Ishikawa (cell line): ENCODE data around the gene BACH2.

ENCODE experiments used
- CEBPB ChIP-seq: IDR thresholded peaks from 2 replicates; pipeline ENCODE4 v1.6.1; 2012
- CREB1 ChIP-seq: IDR thresholded peaks from 2 replicates; pipeline ENCODE4 v1.6.1; 2012; ENCODE audit warnings: low read depth
- RAD21 ChIP-seq: IDR thresholded peaks from 2 replicates; pipeline ENCODE4 v1.6.1; 2012; ENCODE audit warnings: low read depth
- REST ChIP-seq: IDR thresholded peaks from 2 replicates; pipeline ENCODE4 v1.6.1; 2012; ENCODE audit warnings: low read depth, mild to moderate bottlenecking
- TAF1 ChIP-seq: IDR thresholded peaks from 2 replicates; pipeline ENCODE4 v1.6.1; 2012; ENCODE audit warnings: low read depth, mild to moderate bottlenecking
- TCF12 ChIP-seq: IDR thresholded peaks from 2 replicates; pipeline ENCODE4 v1.6.1; 2012; ENCODE audit warnings: low read depth
- TEAD4 ChIP-seq: IDR thresholded peaks from 2 replicates; pipeline ENCODE4 v1.6.1; 2012
- USF1 ChIP-seq: IDR thresholded peaks from 2 replicates; pipeline ENCODE4 v1.6.1; 2012
- YY1 ChIP-seq: IDR thresholded peaks from 2 replicates; pipeline ENCODE4 v1.6.1; 2012; ENCODE audit warnings: low read depth

GRCh38 chr6:90301816-90302215 is 5.2 kb upstream of the BACH2 start:
- no peak for TF ChIP-seq TCF12
- no peak for TF ChIP-seq REST
- TF ChIP-seq TAF1, result no peak
- TF ChIP-seq TEAD4, result no peak
- no peak for TF ChIP-seq YY1
- TF ChIP-seq RAD21, result no peak
- no peak for TF ChIP-seq CREB1
- TF ChIP-seq USF1, result no peak
- TF ChIP-seq CEBPB, result no peak
